HCT116 (cell line): ENCODE results near the gene PACRG. TPM values are rescaled to one million over a fixed set of nuclear protein-coding genes. Genes with fewer than 3 reads are reported as not detected.

Experiments
- ATAC-seq: fragments of 200-7000 bp; cut with Tn5 transposase; 2 replicates; pipeline ENCODE4 v1.9.1; 2020; ENCODE audit warnings: mild to moderate bottlenecking, moderate library complexity
- BruUV-seq: library from RNA; stranded (reverse); fragments of 400-500 nt; replicated peaks from 2 replicates; lab custom pipeline; 2021; lab: Mats Ljungman, UMichigan
- CTCF ChIA-PET: fragments of 300-600 bp; sonication (Branson Sonifier 250); formaldehyde crosslinking; loops from one replicate; lab custom pipeline; 2021; ENCODE audit warnings: antibody characterized with exemption; lab: Charles Lee
- POLR2A ChIA-PET: fragments of 300-600, 350-600 bp; sonication (Branson Sonifier 250); formaldehyde crosslinking; loops from one replicate; lab custom pipeline; 2021; ENCODE audit warnings: antibody characterized with exemption; lab: Charles Lee
- RAD21 ChIA-PET, 2 experiments: fragments of 300-600 bp; sonication (Branson Sonifier 250); formaldehyde crosslinking; loops; one replicate each; lab custom pipeline; 2023; ENCODE audit warnings: low total read pairs in 2 of 2; ENCODE audit not compliant: uncharacterized antibody in 2 of 2, unreplicated experiment in 2 of 2, low non-redundant PET in 1 of 2; lab: Charles Lee
- DNase-seq: peaks from one replicate; pipeline ENCODE4 v3.0.0-alpha.2; 2010; ENCODE audit warnings: low read depth, low spot score
- H2AFZ ChIP-seq: fragments of 200-600 bp; shearing (Covaris generic), sonication (generic); 2 replicates; pipeline ENCODE4 v1.6.1; 2017; ENCODE audit warnings: low read depth, mixed run types, mixed read lengths, antibody characterized with exemption, low read length; ENCODE audit not compliant: poor library complexity, severe bottlenecking
- H3K27ac ChIP-seq: 2 replicates; pipeline ENCODE4 v1.5.1; 2012; ENCODE audit warnings: low read depth, low read length
- H3K27me3 ChIP-seq: fragments of 200-600 bp; sonication (generic); 2 replicates; pipeline ENCODE4 v1.6.1; 2016; ENCODE audit warnings: mixed run types, low read length, mixed read lengths; ENCODE audit not compliant: insufficient read depth
- H3K36me3 ChIP-seq, 2 experiments: fragments of 200-500 bp in 1 of 2; fragments of 200-600 bp in 1 of 2; sonication (Bioruptor generic) in 1 of 2; sonication (generic) in 1 of 2; 2 replicates each; pipeline versions ENCODE4 v1.5.1 to v1.6.1; 2014 to 2016; ENCODE audit warnings: low read length in 2 of 2, inconsistent platforms in 1 of 2, mixed read lengths in 1 of 2, mixed run types in 1 of 2; ENCODE audit not compliant: insufficient read depth in 2 of 2, control insufficient read depth in 1 of 2
- H3K4me1 ChIP-seq, 2 experiments: fragments of 200-600 bp in 1 of 2; sonication (generic) in 1 of 2; 2 replicates each; pipeline versions ENCODE4 v1.5.1 to v1.6.1; 2012 to 2017; ENCODE audit warnings: low read length in 2 of 2, inconsistent platforms in 1 of 2, mild to moderate bottlenecking in 1 of 2, mixed read lengths in 1 of 2, mixed run types in 1 of 2, moderate library complexity in 1 of 2; ENCODE audit not compliant: insufficient read depth in 2 of 2, control insufficient read depth in 1 of 2
- H3K4me2 ChIP-seq: fragments of 200-600 bp; sonication (generic); 2 replicates; pipeline ENCODE4 v1.6.1; 2017; ENCODE audit warnings: mixed run types, low read length, mixed read lengths
- H3K4me3 ChIP-seq, 2 experiments: fragments of 200-600 bp in 1 of 2; sonication (generic) in 1 of 2; replicated peaks in 1 of 2; 2 replicates each; pipeline ENCODE4 v1.5.1; 2011 to 2016; ENCODE audit warnings: low read length in 2 of 2, control low read depth in 1 of 2, low read depth in 1 of 2, mild to moderate bottlenecking in 1 of 2, mixed read lengths in 1 of 2, mixed run types in 1 of 2
- H3K79me2 ChIP-seq: fragments of 200-600 bp; sonication (generic); 2 replicates; pipeline ENCODE4 v1.6.1; 2017; ENCODE audit warnings: mild to moderate bottlenecking, mixed run types, low read length, moderate library complexity, mixed read lengths; ENCODE audit not compliant: insufficient read depth
- H3K9ac ChIP-seq: fragments of 200-600 bp; sonication (generic); 2 replicates; pipeline ENCODE4 v1.6.1; 2016; ENCODE audit warnings: low read length, mixed read lengths
- H3K9me2 ChIP-seq: fragments of 200-600 bp; sonication (generic), shearing (Covaris generic); 2 replicates; pipeline ENCODE4 v1.6.1; 2017; ENCODE audit warnings: mixed run types, mild to moderate bottlenecking, moderate library complexity; ENCODE audit not compliant: insufficient read depth
- H3K9me3 ChIP-seq, 2 experiments: fragments of 200-500 bp in 1 of 2; fragments of 200-600 bp in 1 of 2; sonication (Bioruptor generic) in 1 of 2; sonication (generic) in 1 of 2; 2 replicates each; pipeline ENCODE4 v1.6.1; 2014 to 2017; ENCODE audit warnings: low read length in 2 of 2, mixed read lengths in 2 of 2, inconsistent platforms in 1 of 2, low read depth in 1 of 2, mild to moderate bottlenecking in 1 of 2, mixed run types in 1 of 2, moderate library complexity in 1 of 2; ENCODE audit not compliant: control insufficient read depth in 1 of 2, insufficient read depth in 1 of 2
- H4K20me1 ChIP-seq: fragments of 200-600 bp; sonication (generic), shearing (Covaris generic); 2 replicates; pipeline ENCODE4 v1.6.1; 2017; ENCODE audit warnings: mixed run types, mild to moderate bottlenecking, moderate library complexity; ENCODE audit not compliant: insufficient read depth
- CTCF ChIP-seq, 3 experiments: fragments of 200-600 bp in 1 of 3; sonication (generic) in 1 of 3; IDR thresholded peaks in 2 of 3; conservative IDR thresholded peaks in 1 of 3; 2 replicates each; pipeline ENCODE4 v1.5.1; 2012 to 2017; ENCODE audit warnings: low read depth in 2 of 3, low read length in 2 of 3, antibody characterized with exemption in 1 of 3, borderline replicate concordance in 1 of 3, control low read depth in 1 of 3, mild to moderate bottlenecking in 1 of 3, mixed read lengths in 1 of 3, mixed run types in 1 of 3, moderate library complexity in 1 of 3; ENCODE audit not compliant: insufficient read depth in 1 of 3
- ELF1 ChIP-seq: IDR thresholded peaks from 2 replicates; pipeline ENCODE4 v1.6.1; 2012; ENCODE audit warnings: low read depth, borderline replicate concordance
- MAX ChIP-seq: IDR thresholded peaks from 2 replicates; pipeline ENCODE4 v1.6.1; 2012
- POLR2AphosphoS5 ChIP-seq: IDR thresholded peaks from 2 replicates; pipeline ENCODE4 v1.6.1; 2011; ENCODE audit warnings: mild to moderate bottlenecking, low read depth, low read length, moderate library complexity
- SRF ChIP-seq: IDR thresholded peaks from 2 replicates; pipeline ENCODE4 v1.6.1; 2012; ENCODE audit warnings: low read depth
- YY1 ChIP-seq: IDR thresholded peaks from 2 replicates; pipeline ENCODE4 v1.6.1; 2011; ENCODE audit warnings: low read length, low read depth, moderate library complexity, mild to moderate bottlenecking; ENCODE audit not compliant: insufficient replicate concordance; ENCODE audit errors: extremely low read depth
- ZNF274 ChIP-seq: fragments of 200-500 bp; sonication (Bioruptor generic); IDR thresholded peaks from 2 replicates; pipeline ENCODE4 v1.6.1; 2014; ENCODE audit warnings: mild to moderate bottlenecking, low read depth, low read length, inconsistent platforms
- intact Hi-C: fragments of 100-400 bp; cut with micrococcal nuclease; formaldehyde crosslinking; loops from 2 replicates; pipeline ENCODE4 v1.10.0; 2022
- total RNA-seq: library from RNA; stranded (reverse); gene quantifications from one replicate; pipeline ENCODE4 v1.2.1, GENCODE V29; 2021; ENCODE audit not compliant: unreplicated experiment

The PACRG gene
- total RNA-seq, 1 experiment from 2014 or later = 0.71 TPM

GRCh38 chr6:163159689-163160088, 431.9 kb downstream of the PACRG start:
- H3K4me1 ChIP-seq = no peaks in the 10 kb centered on the region
- DNase-seq (no peak), ATAC-seq (no peak)
- ChIA-PET POLR2A (no interaction called here), RAD21 (no interaction called here), CTCF (interaction anchor here (1.0 kb wide), 1 partner anchor 8 kb away, joined by 4 read pairs; no protein-coding TSS in a partner anchor)
- no peaks in the 10 kb centered on the region for H3K9me2 ChIP-seq
- H3K9ac ChIP-seq = no peak overlapping the region
- H4K20me1 ChIP-seq = no peaks in the 10 kb centered on the region
- H2AFZ ChIP-seq = no peak overlapping the region
- H3K79me2 ChIP-seq = no peaks in the 10 kb centered on the region
- TF ChIP-seq POLR2AphosphoS5 = no peak
- TF ChIP-seq YY1 = no peak
- no peak for TF ChIP-seq CTCF (IDR thresholded peaks at IDR 0.05 in 2 of 3, conservative IDR thresholded peaks at IDR 0.05 in 1 of 3; ENCODE audit: borderline replicate concordance in 1 of 3, insufficient read depth in 1 of 3, low read depth in 2 of 3, low read length in 2 of 3)
- no peak for TF ChIP-seq ELF1
- TF ChIP-seq ZNF274 = no peak
- TF ChIP-seq SRF = no peak
- TF ChIP-seq MAX = no peak
- no peak overlapping the region for H3K27ac ChIP-seq
- no peaks in the 10 kb centered on the region for H3K9me3 ChIP-seq
- no TSS peak for BruUV-seq
- no peak overlapping the region for H3K4me3 ChIP-seq
- no peaks in the 10 kb centered on the region for H3K36me3 ChIP-seq
- intact Hi-C loops = no loop called here
- H3K4me2 ChIP-seq = no peak overlapping the region
- H3K27me3 ChIP-seq = no peaks in the 10 kb centered on the region
